Inferior parietal cortex (tissue), 1 donor: ENCODE results near the gene LAMA3.

Source experiments
- DNase-seq: peaks from one replicate; pipeline ENCODE4 v3.0.0-alpha.2; 2016; ENCODE audit errors: extremely low spot score

Gene LAMA3

DNA sequence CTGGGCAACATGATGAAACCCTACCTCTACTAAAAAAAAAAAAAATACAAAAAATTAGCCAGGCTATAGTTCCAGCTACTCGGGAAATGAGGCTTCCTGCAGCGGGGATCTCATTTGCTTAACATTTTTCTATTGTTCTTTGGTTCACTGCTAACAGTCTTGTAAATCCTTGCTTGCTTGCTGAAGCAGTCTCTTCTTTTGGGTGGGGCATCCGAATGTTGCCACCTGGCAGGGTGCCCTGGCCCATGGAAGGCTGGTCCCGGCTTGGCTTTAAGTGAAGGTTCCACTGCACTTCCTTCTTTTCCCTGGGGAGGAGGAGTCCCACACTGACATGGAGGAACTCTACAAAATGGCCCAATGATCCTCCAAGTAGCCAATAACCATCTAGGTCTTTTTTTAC lies 20.5 kb upstream of the LAMA3 start:
- no peak for DNase-seq

DNA sequence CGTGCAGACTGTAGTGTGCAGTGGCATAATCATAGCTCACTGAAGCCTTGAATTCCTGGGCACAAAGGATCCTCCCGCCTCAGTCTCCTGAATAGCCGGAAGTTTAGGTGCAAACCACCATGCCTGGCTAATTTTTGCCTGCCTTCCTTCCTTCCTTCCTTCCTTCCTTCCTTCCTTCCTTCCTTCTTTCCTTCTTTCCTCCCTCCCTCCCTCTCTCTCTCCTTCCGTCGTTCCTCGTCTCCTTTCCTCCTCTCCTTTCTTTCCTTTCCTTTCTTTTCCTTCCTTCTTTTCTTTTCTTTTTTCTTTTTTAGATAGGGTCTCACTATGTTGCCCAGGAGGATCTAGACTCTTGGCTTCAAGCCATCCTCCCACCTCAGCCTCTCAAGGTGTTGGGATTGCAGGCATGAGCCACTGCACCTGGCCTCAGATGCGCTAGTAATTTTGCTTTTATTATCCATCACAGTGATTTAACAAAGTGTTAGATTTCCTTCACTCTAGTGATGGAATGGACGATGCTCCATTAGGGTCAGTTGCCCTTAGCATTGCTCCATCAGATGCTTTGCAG lies 20.0 kb upstream of the LAMA3 start:
- no peak for DNase-seq

DNA sequence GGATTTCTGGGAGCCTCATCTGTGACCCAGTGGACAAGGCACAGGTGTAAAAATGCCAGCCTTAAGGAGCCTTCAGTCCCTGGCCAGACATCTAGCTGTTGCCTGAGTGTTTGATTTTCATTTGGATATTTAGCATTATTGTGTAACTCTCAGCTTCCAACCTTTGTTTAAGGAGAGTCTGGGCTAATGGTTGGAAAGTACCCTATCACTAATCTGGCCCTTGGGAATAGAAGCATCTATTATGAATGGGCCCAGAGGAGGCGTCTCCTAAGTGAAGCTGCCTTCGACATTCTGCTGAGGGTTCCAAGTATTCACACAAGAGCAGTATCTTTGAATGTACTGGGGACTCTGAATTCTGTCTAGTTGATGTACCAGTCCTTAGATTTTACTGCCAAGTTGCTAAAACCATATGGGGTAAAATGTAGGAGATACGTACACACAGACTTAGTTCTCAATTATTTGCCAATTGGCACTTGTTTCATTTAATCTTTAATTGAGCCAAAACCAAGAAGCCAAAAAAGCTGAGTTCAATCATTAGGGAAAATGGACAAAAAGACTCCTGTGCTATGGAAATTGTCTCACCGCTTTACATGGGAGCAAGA lies 19.3 kb upstream of the LAMA3 start:
- no peak for DNase-seq

DNA sequence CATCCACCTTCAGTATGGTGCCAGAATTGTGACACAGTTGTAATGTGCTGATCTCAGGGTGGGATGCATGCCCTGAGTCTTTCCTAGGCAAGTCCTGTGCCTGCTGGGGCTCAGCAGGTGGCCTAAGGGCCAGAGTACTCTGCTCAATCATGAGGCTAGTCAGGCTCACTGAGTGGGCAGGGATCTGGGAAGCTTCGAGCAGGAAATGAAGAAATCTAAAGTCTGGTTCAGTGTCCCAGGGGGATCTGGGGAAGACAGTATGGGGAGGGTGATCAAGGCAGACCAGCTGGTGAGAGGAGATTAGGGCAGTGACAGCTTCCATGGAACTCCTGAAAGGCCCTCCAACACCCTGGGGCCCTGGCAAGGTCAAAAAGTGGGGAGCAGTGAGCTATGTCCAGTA lies 17.7 kb upstream of the LAMA3 start:
- DNase-seq: no peak

DNA sequence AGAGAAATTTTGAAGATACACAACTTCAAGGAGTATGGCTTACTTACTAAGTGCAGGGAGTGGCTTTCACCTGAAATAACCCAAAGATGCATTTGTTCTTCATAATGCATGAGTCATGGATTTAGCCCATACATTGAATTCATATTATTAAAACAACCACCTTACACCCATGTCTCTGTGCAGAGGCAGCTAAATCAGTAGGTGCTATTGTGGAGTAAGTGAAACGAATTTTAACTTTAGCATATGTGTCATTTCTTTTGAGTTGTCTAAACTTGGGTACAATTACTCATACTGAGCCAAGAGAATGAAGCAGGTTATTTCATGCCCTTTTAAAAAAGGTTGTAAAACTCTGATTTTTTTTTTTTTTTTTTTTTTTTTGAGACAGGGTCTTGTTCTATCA lies 15.5 kb upstream of the LAMA3 start:
- DNase-seq: no peak

DNA sequence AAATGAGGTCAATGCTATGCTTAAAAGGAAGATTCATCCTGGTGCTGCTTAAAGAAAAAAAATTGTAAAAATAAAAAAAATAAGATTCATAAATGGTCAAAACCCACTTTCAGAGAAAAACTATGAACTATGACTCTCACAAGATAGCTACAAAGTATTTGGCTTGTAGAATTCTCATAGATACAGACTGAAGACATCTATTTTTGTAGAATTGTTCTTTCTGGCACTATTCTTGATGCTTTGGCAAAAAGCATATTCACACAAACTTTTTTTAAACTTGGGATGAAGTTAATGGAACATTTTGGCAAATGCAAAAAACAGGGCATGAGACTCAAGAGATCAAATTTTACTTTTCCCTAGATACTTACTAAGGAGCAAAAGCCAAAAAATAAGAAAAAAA lies 14.0 kb upstream of the LAMA3 start:
- no peak for DNase-seq

DNA sequence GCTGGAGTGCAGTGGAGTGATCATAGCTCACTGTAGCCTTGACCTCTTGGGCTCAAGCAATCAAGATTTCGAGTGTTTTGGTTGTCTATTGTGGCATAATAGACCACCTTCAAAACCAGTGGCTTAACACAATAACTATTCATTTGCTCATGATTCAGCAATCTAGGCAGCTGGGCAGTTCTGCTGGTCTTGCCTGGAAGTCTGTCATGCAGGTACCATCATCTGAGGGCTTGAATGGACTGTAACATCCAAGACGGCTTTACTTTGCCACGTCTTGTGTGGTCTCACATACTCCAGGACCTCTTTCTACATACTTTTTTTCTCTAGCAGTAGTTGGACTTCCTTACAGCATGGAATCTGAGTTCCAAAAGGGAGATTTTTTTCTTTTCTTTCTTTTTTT lies 13.4 kb upstream of the LAMA3 start:
- DNase-seq: no peak

DNA sequence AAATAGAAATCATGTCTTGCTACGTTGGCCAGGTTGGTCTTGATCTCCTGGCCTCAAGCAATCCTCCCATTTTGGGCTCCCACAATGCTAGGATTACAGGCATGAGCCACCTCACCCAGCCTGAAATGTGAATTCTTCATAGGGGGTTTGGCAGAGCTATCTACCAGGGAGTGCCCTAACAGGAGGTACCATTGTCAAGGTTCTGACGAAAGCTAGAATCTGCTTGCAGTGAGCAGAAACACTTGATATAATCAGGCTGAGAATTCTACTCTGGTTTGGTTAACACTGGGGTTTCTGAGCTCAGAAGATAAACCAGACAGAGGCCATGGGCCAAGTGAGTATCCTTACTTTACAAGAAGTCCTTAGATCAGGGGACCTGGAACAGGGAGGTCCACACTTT lies 7.2 kb upstream of the LAMA3 start:
- no peak for DNase-seq

DNA sequence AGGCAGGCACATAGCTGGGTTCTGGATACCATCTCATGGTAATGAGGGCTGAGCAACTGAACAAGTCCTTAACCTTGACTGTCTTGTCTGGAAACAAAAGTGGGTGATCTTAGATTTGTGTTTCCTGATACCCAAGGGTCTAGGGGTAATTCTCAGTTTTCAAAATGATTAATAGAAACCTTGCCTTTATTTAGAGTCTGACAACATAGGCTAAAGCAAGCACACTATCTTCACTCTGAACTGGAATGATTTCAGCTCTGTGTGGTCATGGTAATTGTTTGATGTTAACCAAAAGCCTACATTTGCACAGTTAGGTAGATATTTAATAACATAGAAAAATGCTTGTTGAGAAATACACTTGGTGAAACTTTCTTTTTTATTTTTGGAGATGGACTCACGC lies 6.8 kb upstream of the LAMA3 start:
- DNase-seq: no peak

DNA sequence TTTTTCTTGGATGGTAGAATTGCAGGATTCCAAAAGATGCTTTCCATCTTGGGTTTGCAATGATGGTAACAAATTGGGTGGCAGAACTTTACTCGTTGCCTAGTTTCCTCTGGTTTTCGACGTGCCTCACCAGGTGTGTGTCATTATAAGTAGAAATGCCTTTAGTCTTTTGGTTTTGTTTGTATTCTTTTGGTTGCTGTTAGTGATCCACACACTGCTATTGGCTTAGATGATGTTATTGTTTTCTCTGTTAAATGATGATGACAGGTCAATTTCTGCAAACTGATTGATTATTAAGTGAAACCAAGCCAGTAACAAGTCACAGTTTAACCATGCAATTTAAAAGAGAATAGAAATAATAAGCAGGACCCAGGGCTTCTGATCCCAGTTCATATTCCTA lies 6.1 kb upstream of the LAMA3 start:
- DNase-seq: no peak

DNA sequence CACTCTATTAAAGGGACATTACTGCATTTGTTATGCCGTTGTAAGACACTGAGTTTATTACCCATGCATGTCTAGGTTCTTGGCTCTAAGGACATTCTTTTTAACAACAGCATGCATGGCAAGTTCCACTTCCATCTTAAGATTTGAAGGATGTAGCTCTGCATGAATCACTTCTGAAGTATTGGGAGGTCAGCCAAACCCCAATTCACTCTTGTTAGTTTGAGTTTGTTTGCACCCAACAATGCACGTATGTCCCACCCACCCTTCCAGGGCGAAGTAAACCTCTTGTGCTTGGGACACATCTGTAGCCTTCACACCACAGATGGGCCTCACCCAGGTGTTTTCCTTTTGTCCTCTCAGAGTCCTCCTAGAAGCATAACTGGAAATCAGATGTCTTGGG lies 5.6 kb upstream of the LAMA3 start:
- no peak for DNase-seq

DNA sequence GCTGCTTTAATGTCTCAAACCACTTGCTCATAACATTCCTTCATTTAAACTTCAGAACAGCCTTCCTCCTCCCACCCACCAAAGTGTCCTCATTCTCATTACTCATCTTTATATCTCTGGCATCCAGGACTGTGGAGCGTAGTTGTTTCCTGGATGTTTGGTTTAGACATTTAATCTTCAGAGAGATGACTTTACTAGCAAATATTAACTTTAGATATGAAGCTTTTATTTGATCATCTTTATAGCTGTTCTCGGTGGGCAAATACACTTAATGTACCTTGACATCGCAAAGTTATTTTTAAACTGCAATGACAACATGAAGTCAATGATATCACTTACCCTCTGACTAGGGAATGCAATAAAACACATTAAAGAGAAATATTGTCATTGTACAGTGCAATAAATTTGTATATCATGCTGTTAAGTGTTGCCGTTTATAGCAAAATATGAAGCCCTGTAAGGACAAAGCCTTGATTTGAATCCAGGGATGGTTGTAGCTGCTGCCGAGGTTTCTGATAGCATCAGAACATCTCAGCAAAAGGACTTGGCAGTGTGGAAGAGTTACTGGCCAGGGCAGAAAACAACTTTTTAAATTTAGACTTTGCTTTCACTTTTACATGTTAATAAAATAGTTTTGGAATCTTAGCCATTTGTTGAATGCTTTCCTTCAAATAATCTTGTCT lies 4.6 kb upstream of the LAMA3 start:
- DNase-seq: no peak

DNA sequence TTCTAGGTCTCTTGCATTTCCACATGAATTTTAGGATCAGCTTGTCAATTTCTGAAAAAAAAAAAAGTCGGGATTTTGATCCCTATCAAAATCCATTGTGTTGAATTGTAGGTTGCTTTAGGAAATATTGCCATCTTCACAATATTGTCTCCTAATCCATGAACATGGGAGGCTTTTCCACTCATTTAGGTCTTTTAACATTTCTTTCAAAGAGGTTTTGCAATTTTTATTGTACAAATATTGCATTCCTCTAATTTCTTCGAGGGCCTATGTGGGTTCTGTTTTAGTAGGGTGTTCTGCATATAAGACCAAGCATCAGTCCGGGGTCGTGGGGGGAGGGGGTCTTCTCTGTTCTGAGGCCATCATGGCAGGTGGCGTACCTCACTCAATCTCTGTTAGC lies 725 bp upstream of the LAMA3 start:
- DNase-seq: no peak

DNA sequence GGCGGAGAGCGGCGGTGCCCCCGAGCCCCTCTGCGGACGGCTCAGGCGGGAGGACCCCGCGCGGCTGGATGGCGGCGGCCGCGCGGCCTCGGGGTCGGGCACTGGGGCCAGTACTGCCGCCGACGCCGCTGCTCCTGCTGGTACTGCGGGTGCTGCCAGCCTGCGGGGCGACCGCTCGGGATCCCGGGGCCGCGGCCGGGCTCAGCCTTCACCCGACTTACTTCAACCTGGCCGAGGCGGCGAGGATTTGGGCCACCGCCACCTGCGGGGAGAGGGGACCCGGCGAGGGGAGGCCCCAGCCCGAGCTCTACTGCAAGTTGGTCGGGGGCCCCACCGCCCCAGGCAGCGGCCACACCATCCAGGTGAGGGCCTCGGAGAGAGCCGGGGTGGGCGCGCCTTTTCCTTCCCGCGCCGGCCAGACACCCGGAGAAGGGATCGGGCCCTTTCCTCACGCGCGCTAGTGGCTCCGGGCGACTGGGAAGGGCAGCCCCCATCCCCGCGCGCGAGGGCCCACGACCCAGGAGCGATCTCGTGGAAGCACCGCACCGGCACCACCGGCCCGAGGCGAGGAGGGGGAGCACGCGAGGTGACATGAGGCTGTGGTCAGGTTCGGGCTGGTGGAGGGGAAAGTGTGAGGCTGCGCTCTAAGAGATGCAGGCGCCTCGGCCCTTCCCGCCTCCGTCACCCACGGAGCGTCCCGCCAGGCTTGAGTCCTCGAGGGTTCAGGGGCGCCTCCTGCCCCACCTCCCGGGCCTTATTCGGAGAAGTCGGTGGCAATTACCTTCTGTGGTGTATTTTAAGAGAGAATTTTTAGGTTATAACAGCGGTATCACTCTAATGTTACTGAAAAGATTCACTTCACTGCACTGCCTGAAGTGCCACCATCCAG lies 607 bp downstream of the LAMA3 start:
- DNase-seq: no peak

DNA sequence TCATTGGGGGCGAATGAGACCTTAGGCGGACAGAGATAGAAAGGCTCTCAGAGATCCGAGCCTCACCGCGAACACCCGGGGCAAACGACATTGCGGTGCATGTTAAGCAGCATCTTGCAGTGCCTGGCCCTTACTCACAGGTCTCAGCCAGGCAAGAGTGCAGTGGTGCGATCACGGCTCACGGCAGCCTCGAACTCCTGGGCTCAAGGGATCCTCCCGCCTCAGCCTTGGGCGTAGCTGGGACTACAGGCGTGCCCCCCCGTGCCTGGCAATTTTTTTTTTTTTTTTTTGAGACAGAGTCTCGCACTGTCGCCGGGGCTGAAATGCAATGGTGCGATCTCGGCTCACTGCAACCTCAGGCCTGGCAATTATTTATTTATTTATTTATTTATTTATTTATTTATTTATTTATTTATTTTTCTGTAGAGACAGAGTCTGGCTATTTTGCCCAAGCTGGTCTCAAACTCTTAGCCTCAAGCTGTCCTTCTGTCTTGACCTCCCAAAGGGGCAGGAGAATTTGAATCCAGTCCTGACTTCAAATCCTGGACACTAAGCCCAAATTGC lies 1.3 kb downstream of the LAMA3 start:
- DNase-seq: no peak

DNA sequence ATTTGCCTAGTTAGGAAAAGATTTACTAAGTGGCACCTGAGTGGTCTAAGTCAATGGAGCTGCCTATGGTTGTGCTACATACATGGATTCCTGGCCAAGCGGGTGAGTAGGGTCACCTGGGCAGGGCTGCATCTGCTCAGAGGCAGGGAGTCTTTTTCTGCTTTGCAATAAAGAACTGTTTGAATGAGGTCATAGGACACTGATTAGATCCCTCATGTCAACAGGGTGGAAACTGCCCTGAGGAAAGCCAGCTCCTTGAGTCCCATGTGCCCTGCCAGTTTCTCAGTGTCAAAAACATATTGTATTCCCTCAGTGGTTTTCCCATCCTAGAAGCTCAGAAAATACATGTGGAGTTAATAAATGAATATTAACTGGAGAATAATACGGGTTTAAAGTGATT lies 4.6 kb downstream of the LAMA3 start:
- DNase-seq: no peak

DNA sequence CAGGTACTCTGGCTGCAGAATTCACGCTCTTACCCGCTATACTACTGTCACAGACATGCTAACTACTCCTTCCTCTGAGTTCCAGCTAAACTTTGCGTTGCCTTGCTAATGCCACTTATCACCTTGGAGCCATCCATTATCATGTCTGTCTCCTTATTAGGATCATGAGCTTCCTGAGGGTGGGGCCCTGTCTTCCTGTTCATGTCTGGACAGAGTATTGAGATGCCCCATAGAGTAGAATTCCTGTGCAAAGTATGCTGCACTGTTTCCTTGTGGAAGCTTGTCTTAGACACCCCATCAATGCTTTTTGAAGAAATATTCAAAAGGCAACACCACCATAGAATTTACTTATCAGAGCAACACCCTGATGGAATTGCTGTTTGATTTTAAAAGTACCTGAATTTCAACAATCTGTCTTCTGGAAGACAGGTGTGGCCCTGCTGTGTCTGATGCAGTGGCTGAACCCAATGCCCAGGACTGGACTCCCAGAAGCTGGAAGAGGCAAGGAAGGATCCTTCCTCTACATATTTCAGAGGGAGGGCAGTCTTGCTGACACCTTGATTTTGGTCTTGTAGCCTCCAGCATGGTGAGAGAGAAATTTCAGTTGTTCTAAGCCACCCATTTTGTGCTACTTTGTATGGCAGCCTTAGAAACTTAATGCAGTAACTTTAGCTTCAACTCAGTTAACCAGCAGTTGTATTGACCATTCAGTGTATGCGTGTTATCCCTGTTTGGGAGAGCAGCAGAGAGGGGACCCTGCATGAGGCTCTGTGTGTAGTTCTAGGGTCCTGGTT lies 5.6 kb downstream of the LAMA3 start:
- no peak for DNase-seq

DNA sequence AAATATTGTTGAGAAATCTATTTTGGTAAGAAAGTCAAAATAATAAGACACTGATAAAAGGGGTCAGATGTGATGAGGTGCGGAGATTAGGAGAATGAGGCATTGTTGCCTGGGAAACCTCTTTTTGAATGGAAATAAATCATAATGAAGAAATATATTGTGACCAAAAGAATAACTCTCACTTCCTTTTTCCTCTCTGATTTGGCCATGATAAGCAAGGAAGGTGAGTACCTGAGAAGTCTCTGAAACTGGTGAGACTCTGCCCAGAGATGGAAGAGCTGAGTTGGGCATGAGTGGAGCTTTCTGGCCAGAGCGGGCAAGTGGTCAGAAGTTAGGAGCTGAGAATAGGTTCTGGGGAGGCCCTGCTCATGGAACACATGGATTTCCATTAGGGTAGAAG lies 11.8 kb downstream of the LAMA3 start:
- no peak for DNase-seq

DNA sequence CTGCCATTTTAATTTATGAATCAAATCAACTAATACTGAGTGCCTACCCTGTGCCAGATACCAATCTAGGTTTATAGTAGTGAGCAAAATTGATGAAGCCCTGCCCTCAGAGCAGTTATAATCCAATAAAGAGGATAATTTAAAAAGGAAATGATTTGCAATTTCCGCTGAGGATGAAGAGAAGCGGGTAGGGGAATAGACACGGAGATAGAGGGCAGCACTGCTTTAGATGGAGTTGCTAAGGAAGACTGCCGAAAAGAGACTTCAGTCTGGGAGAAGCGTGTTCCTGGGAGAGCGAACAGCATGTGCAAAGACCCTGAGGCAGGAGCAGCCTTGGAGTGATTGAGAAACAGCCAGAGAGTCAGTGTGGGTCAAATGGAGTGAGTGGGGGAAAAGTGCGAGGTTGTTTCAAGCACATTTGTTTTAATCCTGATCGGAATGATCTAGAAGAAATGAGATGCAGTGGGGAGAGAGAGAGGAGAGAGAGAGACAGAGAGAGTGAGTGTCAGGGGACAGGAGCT lies 12.4 kb downstream of the LAMA3 start:
- DNase-seq: no peak

DNA sequence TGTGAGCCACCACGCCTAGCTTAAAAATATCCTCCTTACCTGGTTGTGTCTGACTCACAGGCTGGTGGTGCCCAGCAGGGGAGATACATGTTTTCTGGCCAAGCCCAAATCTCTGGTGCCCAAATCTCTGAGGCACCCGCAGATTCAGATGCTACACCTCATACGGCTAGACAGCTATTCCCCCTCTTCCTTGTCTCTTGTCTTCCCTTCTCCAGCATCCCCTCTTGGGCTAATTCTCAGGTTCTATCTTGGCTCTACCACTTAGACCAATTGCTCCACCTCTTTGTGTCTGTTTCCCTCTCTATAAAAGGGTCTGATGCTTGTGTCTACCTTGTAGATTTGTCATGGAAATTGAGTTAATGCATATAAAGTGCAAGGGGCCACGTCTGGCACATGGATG lies 13.4 kb downstream of the LAMA3 start:
- no peak for DNase-seq
